Loucy (cell line): ENCODE measurements around the gene FMO3.

Experiments used
- H2AFZ ChIP-seq: fragments of 200-600 bp; sonication (generic); 2 replicates; pipeline ENCODE4 v1.6.0; 2016; ENCODE audit warnings: antibody characterized with exemption, mild to moderate bottlenecking, low read length, moderate library complexity
- H3F3A ChIP-seq: fragments of 200-600 bp; 2 replicates; pipeline ENCODE4 v1.6.0; 2016; ENCODE audit warnings: antibody characterized with exemption, low read depth, mild to moderate bottlenecking
- H3K27me3 ChIP-seq: fragments of 200-600 bp; sonication (generic); 2 replicates; pipeline ENCODE4 v1.6.1; 2014; ENCODE audit warnings: low read length, mild to moderate bottlenecking; ENCODE audit not compliant: insufficient read depth, poor library complexity, severe bottlenecking
- H3K36me3 ChIP-seq: fragments of 200-600 bp; sonication (generic); 2 replicates; pipeline ENCODE4 v1.6.1; 2016; ENCODE audit warnings: low read length; ENCODE audit not compliant: insufficient read depth
- H3K4me1 ChIP-seq: fragments of 200-600 bp; sonication (generic); 2 replicates; pipeline ENCODE4 v1.5.1; 2014; ENCODE audit warnings: low read length, mild to moderate bottlenecking; ENCODE audit not compliant: insufficient read depth, poor library complexity, severe bottlenecking
- H3K4me2 ChIP-seq: fragments of 200-600 bp; sonication (generic); 2 replicates; pipeline ENCODE4 v1.6.0; 2014; ENCODE audit warnings: antibody characterized with exemption, low read length, low read depth, mild to moderate bottlenecking; ENCODE audit not compliant: poor library complexity, severe bottlenecking
- H3K4me3 ChIP-seq: fragments of 200-600 bp; sonication (generic); 2 replicates; pipeline ENCODE4 v1.5.1; 2014; ENCODE audit warnings: low read length, mild to moderate bottlenecking, mixed read lengths; ENCODE audit not compliant: poor library complexity, severe bottlenecking
- H3K79me2 ChIP-seq: fragments of 200-600 bp; sonication (generic); 2 replicates; pipeline ENCODE4 v1.6.1; 2014; ENCODE audit warnings: low read length; ENCODE audit not compliant: insufficient read depth
- H3K9ac ChIP-seq: fragments of 200-600 bp; sonication (generic); 2 replicates; pipeline ENCODE4 v1.6.0; 2014; ENCODE audit warnings: mild to moderate bottlenecking, low read depth, low read length, moderate library complexity; ENCODE audit not compliant: poor library complexity, severe bottlenecking
- H3K9me2 ChIP-seq: fragments of 200-600 bp; sonication (generic); replicated peaks from 2 replicates; pipeline ENCODE4 v1.6.1; 2016; ENCODE audit warnings: low read depth, low read length, mixed read lengths
- H3K9me3 ChIP-seq: fragments of 200-600 bp; sonication (generic); 2 replicates; pipeline ENCODE4 v1.6.1; 2014; ENCODE audit warnings: mild to moderate bottlenecking, antibody characterized with exemption, low read length, low read depth; ENCODE audit not compliant: insufficient read depth
- H4K20me1 ChIP-seq: fragments of 200-600 bp; sonication (generic); 2 replicates; pipeline ENCODE4 v1.6.0; 2014; ENCODE audit warnings: antibody characterized with exemption, low read length, mild to moderate bottlenecking; ENCODE audit not compliant: insufficient read depth, poor library complexity, severe bottlenecking
- EZH2phosphoT487 ChIP-seq: fragments of 200-600 bp; IDR thresholded peaks from 2 replicates; pipeline ENCODE4 v1.6.1; 2018; ENCODE audit warnings: antibody characterized with exemption, mild to moderate bottlenecking, moderate library complexity, borderline replicate concordance
- TF ChIP-seq, protein P1 (sequence below): fragments of 200-600 bp; sonication (generic); conservative IDR thresholded peaks from 2 replicates; pipeline ENCODE4 v1.5.1; 2014; ENCODE audit warnings: mild to moderate bottlenecking, antibody characterized with exemption, low read length

The FMO3 gene

DNA sequence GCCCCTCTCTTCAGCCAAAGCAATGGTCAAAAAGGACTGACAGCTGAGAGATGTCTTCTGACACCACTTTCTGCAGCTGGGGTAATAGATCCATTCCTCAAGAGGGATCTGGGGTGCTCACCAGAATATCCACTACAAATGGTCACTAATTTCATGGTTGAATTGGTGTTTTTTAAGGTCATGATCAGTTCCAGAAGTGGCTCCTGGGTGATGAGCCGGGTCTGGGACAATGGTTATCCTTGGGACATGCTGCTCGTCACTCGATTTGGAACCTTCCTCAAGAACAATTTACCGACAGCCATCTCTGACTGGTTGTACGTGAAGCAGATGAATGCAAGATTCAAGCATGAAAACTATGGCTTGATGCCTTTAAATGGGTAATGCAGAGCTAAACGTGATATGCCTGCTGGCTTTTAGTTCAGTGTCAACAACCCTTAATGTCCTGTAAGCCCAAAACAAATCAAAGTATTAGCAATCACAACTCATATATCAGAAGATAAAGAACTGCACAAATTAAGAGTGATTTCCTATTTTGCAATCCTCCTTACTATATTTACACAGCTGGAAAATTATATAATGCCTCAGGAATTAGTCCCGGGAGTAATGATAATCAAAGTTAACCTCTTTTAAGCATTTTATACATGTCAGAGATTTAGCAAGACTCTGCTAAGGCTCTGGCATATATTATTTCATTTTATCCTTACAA lies 20.1 kb downstream of the FMO3 start:
- Histone ChIP-seq H2AFZ (no peak overlapping the region), H3K9me2 (no peaks in the 10 kb centered on the region), H3K36me3 (no peaks in the 10 kb centered on the region), H3K79me2 (no peaks in the 10 kb centered on the region), H4K20me1 (no peaks in the 10 kb centered on the region), H3F3A (no peaks in the 10 kb centered on the region), H3K4me3 (no peak overlapping the region), H3K4me1 (no peaks in the 10 kb centered on the region), H3K9ac (no peak overlapping the region), H3K4me2 (no peak overlapping the region), H3K9me3 (no peaks in the 10 kb centered on the region), H3K27me3 (no peaks in the 10 kb centered on the region)
- TF ChIP-seq EZH2phosphoT487, result no peak
- TF ChIP-seq, protein P1, sequence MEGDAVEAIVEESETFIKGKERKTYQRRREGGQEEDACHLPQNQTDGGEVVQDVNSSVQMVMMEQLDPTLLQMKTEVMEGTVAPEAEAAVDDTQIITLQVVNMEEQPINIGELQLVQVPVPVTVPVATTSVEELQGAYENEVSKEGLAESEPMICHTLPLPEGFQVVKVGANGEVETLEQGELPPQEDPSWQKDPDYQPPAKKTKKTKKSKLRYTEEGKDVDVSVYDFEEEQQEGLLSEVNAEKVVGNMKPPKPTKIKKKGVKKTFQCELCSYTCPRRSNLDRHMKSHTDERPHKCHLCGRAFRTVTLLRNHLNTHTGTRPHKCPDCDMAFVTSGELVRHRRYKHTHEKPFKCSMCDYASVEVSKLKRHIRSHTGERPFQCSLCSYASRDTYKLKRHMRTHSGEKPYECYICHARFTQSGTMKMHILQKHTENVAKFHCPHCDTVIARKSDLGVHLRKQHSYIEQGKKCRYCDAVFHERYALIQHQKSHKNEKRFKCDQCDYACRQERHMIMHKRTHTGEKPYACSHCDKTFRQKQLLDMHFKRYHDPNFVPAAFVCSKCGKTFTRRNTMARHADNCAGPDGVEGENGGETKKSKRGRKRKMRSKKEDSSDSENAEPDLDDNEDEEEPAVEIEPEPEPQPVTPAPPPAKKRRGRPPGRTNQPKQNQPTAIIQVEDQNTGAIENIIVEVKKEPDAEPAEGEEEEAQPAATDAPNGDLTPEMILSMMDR, result no peak

DNA sequence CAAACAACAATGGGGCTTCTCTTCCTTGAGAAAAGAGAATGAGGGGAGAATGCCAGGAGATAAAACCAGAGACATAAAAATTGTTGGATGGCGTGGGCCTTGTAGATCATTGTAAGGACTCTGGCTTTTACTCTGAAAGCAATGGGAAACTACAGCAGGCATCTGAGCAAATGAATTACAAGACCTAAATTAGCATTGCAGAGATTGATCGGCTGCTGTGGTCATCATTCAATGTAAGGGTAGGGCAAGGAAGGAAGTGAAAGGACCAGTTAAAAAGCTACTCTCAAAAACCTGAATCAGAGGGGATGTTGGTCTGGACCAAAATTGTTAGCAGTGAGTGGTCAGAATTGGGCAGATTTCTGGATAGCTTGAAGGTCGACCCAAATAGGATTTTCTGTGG lies 21.4 kb downstream of the FMO3 start:
- Histone ChIP-seq H3K27me3 (no peaks in the 10 kb centered on the region), H4K20me1 (no peaks in the 10 kb centered on the region), H3K36me3 (no peaks in the 10 kb centered on the region), H3K4me3 (no peak overlapping the region), H3K9ac (no peak overlapping the region), H3F3A (no peaks in the 10 kb centered on the region), H2AFZ (no peak overlapping the region), H3K9me2 (no peaks in the 10 kb centered on the region), H3K4me2 (no peak overlapping the region), H3K79me2 (no peaks in the 10 kb centered on the region), H3K4me1 (no peaks in the 10 kb centered on the region), H3K9me3 (no peaks in the 10 kb centered on the region)
- TF ChIP-seq, protein P1, result no peak
- no peak for TF ChIP-seq EZH2phosphoT487

DNA sequence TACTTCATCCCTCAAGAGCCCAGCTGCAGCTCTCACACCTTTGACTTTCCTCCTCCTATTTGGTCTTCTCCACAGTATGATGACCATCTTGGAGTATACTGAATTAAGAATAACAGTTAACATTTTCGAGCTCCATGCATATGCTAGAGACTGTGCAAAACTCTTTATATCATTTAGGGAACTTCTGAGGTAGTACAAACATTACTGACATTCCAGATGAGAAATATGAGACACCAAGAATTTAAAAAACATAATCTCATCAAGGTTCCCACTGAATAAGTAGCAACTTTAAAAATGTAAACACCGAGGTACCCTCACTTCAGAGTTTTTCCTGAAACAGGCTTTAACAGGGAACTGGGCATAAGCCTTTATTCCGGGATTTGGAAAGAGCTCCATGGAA lies 22.7 kb downstream of the FMO3 start:
- Histone ChIP-seq H3K4me3 (no peak overlapping the region), H3K79me2 (no peaks in the 10 kb centered on the region), H3F3A (no peaks in the 10 kb centered on the region), H3K9me2 (no peaks in the 10 kb centered on the region), H2AFZ (no peak overlapping the region), H3K27me3 (no peaks in the 10 kb centered on the region), H3K4me2 (no peak overlapping the region), H4K20me1 (no peaks in the 10 kb centered on the region), H3K9ac (no peak overlapping the region), H3K4me1 (no peaks in the 10 kb centered on the region), H3K9me3 (no peaks in the 10 kb centered on the region), H3K36me3 (no peaks in the 10 kb centered on the region)
- TF ChIP-seq, protein P1, result no peak
- TF ChIP-seq EZH2phosphoT487, result no peak
